ENCODE measurements around the gene SRMS.
A peak's percentile ranks its signal among the peaks of the same experiment; 100 is the strongest.
"Not testable (repeated sequence)": the region's sequence is repeated elsewhere in the genome, so short reads cannot be mapped to it uniquely, and the experiment has no call there.

Gene SRMS

DNA sequence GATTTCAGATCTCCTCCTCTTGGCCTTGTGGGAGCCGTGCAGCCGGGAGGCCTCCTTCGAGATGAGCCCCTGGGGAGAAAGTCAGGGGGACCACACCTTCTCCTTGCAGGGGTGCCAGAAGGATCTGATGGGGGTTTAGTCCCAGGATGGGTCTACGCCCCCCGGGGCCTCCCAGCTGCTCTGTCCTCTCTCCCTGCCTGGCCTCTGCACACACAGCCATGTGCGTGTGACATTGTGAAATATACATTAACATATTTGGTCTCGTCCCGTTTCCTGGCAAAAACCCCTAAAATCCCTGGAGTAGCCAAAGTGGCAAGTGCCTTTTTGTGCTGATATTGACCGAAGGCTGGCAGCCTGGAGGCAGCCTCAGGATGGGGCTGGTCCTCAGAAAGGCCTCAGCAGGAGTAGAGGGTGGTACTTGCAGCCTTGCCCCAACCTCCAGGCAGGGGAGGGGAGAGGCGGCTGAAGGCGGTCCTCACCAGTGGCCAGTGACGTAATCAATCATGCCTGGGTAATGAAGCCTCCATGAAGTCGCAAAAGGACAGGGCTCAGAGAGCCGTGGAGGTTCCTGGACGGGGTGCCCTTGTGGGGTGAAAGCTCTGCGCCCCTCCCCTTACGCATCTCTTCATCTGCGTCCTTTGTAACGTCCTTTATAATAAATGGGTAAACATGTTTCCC lies 31.6 kb upstream of the SRMS start:
- FAIRE-seq (no peak), DNase-seq (ENCODE audit: low spot score) (no peak)

DNA sequence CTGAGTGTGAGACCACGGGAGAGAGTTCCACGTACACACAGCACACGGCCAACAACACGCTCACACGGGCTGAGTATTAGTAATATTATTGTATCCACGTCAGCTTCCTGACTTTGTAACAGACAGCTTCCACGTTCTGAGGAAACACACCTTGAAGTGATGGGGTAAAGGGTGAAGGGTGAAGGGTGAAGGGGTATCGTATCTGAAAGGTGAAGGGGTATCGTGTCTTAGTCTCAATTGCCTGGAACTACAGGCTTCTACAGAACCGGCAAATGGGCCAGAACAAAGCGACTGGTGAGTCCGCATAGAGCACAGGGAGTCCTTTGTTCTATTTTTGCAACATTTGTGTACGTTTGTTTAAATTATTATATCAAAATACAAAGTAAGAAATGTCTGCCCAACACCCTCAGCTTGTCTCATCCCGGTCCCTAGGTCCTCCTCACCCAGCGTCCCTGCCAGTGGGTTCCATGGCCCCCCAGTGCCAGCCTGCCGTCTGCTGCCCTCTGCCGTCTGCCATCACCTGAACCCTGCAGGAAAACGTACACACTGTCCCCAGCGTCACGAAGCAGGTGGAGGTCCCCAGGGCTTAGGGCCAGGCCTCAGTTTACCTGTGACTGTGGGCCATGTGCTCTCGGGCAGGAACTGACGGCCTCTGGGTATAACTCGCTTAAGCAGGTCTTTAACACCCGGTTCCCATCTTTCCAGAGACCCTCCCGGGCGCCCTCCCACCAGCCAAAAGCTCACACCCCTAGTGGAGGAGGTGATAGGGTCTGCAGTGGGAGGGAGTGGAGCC lies 30.9 kb upstream of the SRMS start:
- DNase-seq (ENCODE audit: low spot score): no peak
- FAIRE-seq: no peak

DNA sequence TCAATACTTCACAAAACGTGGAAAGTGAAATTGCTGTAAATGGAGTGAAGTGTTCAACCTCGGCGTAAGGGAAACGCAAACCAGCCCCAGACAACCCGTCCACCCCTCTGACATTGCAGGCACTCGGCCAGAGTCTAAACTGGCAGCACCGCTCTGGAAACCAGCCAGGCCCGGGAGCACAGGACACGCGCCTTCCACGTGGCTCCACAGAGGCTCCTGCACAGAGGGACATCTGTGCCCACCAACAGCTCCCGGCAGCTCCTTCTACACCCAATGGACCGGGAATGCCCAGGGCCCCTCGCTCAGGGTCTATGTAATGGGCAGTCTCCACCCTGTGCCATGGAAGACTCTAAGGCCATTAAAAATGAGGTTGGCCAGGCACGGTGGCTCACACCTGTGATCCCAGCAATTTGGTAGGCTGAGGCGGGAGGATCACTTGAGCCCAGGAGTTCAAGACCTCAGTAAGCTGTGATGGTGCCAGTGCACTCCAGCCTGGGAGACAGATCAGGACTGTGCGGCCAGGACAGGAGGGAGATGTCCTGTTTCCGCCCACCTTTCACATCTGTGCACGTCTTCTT lies 29.9 kb upstream of the SRMS start:
- FAIRE-seq (no peak), DNase-seq (ENCODE audit: low spot score) (no peak)

DNA sequence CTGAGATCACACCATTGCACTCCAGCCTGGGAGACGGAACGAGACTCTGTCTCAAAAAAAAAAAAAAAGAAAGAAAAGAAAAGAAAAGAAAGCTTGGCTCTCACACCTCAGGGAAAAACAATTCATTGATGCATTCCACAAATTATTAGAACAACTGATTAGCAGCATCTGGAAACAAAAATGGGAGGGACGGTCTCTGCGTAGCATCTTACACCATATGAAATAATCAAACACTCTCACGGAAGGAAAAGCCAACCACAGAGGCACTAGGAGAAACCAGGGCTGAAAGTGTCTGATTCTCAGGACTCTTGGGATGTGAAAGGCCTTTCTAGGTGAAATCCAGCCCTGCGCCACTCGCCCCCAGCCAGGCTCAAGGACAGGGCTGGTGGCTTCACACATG lies 28.8 kb upstream of the SRMS start:
- DNase-seq (ENCODE audit: low spot score) (no peak), FAIRE-seq (no peak)

DNA sequence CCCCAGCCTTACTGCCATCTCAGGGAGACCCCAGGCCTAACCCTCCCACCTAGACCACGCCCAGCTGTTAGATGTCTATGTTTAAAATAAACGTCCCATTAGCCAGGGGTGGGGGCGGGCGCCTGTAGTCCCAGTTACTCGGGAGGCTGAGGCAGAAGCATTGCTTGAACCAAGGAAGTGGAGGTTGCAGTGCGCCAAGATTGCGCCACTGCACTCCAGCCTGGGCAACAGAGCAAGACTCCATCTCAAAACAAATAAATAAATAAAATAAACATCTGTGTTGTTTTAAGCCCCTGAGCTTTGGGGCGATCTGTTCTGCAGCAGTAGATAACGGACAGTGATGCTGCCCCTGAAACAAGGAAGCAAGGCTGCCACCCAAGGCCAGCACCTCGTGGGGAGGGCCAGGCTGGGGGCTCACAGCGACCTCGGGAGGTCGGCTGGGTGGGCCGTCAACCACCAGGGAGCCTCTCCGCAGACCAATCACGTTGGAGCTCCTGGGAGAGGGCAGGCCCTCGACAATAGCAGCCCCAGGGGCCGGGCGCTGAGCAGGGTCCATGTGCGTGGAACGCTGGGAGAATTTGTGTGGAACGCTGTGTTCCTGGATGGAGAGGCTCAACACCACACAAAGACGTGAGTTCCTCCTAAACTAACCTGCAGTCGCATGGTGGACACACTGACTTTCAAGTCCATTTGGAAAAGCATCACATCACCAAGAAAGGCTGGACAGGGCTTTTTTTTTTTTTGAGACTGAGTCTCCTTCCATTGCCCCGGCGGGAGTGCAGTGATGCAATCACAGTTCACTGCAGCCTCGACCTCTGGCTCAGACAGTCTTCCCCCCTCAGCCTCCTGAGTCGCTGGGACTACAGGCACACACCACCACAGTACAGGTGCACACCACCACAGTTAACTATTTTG lies 27.5 kb upstream of the SRMS start:
- FAIRE-seq: no peak
- DNase-seq (ENCODE audit: low spot score): no peak

DNA sequence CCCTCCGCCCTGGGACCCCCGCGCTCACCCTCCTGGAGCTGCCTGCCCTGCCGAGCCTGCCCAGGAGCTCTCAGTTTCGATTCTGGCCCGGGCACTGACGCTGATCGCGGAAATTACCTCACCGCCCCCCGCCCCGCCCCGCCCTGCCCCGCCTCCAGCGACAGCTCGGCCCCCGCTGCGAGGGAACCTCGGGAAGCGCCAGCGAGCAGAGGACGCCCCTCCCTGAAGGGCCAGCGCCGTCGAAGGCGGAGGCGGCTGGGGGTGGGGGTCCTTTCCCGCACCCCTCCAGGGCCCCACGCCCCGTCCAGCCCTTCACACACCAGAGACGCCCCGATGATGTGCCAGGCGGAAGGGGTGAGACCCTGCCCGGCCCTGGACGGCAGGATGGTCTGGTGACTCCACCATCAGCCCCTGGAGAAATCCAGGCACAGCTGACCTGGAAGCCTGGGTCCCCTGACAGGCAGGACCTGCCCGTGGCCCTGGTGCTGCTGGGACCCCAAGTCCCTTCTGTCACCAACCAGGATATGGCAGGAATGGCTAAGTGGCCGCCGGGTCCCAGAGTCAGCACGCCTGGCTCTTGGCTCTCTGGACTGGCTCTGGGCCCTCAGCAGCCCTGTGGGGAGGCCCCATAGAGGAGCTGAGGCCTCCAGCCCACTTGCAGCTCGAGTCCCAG lies 26.7 kb upstream of the SRMS start, which contains the start of gene HELZ2:
Gene HELZ2 (minus strand): TSS at position 84 of the 673 bp plus-strand sequence. CDS start 1,854 bp downstream, outside the sequence.
- FAIRE-seq (no peak), DNase-seq (ENCODE audit: low spot score) (peak; percentile 95)

DNA sequence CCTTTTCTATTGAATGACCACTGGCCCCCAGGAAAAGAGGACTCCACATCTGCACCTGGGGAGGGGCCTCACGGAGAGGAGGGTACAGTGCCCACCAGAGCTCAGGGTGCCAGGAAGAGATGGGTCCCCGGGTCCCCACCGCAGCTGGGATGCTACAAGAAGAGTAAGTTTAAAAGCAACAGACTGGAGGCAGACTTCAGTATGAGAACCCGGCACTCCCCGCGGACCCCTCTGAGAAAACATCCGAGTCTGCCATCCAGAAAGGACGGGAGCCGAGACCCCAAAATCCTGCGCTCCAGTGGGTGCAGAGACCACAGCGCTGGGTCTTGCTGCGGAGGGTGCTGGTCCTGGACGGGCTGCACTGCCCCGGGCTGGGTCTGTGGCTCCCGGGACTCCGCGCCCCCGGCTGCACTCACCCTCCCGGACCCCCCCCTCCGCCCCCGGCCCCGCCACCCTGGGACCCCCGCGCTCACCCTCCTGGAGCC lies 26.1 kb upstream of the SRMS start:
- no peak for FAIRE-seq
- peak; percentile 55 for DNase-seq (ENCODE audit: low spot score)

DNA sequence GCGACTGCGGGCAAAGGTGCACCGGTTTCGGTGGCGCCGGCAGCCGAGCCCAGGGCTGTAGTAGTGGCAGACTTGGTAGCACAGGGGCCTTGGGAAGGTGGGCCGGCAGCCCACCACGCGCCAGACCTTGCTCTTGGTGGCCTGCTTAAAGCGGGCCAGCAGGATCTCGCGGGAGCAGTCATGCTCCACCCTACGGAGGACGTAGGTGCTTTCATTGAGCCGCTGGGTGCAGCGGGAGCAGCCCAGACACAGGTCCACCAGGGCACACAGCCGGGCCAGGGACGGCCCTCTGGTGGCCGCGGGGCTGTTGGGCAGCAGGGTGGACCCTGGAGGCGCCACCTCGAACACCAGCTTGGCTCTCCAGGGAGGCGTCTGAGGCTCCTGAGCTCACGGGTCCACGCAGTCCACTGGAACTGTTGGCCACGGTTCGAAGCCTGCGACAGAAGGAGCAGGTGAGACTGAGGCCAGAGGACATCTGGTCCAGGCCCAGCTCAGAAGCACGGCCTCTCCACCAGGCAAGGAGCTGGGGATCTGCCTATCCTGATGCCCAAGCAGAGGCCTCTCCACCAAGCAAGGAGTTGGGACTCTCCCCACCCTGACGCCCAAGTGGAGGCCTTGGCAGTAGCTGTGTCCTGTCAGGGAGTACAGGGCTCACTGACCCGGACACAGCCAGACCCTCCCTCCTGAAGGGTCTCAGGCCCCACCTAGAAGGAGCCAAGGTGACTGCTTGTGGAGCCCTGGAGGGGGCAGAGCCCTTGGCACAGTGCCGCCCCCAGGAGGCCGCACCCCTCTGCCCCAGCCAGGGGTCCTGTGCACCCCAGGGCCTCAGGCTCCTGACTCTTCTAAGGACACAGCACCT lies 25.5 kb upstream of the SRMS start:
- FAIRE-seq: no peak
- DNase-seq (ENCODE audit: low spot score): peak; percentile 51

DNA sequence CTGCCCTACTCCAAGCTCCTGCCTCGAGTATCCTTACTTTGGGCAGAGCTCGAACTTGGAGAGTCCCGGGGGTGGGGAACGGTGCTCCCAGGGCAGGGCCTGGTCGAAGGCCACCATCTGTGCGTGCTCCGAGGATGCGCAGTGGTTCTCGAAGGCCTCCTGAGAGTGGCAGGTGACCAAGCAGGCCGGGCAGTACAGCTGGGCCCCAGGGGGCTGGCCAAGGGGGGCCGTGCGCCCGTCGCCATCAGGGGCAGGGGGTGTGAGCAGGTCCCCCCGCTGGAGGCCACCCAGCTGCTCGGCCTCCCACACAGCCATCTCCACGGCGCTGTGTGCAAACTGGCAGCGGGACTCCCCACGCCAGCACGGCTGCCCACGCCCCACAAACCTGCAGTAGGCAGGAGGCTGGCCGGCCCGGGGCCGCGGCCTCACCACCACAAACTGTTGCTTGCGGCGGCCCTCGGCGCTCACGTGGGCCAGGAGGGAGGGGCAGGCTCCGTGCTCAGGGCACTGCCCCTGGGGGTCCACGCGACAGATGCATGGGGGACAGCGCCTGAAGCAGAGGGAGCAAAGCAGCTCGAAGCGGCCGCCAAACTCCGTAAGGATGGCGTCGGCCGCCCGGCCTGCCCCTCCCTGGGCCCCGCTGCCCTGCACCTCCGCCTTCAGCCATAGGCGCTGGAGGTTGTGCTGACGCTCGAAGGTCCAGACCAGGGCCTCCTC lies 24.7 kb upstream of the SRMS start:
- FAIRE-seq: no peak
- DNase-seq (ENCODE audit: low spot score): no peak

DNA sequence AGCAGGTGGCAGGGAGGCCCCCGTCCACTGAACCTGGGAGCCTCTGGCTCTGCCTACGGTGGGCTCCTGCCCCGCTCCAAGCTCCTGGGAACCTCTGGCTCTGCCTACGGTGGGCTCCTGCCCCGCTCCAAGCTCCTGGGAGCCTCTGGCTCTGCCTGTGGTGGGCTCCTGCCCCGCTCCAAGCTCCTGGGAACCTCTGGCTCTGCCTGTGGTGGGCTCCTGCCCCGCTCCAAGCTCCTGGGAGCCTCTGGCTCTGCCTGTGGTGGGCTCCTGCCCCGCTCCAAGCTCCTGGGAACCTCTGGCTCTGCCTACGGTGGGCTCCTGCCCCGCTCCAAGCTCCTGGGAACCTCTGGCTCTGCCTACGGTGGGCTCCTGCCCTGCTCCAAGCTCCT lies 23.5 kb upstream of the SRMS start:
- not testable (repeated sequence) for FAIRE-seq; DNase-seq (ENCODE audit: low spot score)

DNA sequence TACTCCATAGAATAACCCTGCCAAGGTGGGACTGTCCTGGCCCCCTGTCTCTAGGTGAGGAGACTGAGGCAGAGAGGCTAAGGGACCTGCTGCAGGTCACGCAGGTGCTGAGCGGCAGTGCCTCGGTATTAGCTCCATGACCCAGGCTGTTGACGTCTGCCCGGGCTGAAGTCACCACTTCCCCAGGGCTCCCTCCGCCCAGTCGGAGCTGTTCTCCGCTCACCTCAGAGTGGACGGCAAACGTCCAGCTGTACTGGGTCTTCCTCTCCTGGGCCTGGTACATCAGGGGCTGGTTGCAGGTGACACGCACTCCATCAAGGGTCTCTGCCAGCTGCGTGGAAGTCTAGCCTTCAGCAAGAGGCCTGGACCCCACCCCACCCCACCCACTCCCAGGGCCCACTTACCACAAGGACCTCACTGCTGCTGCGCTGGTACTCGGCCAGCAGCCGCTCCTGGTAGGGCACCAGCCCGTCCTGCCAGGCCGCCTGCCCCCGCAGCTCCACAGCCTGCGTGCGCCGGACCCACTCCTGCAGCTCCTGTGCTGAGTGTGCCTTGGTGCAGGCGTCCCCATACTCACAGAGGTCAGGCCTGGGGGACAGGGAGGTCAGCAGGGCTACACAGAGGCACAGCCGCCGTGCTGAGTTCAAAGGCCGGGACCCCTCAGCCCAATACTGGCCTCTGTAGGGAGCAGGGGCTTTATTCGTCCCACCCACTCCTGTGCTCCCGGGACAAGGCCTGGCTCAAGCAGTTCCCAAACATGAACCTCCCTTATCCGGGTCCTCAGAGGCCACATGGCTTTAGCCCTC lies 22.9 kb upstream of the SRMS start:
- FAIRE-seq (no peak), DNase-seq (ENCODE audit: low spot score) (no peak)

DNA sequence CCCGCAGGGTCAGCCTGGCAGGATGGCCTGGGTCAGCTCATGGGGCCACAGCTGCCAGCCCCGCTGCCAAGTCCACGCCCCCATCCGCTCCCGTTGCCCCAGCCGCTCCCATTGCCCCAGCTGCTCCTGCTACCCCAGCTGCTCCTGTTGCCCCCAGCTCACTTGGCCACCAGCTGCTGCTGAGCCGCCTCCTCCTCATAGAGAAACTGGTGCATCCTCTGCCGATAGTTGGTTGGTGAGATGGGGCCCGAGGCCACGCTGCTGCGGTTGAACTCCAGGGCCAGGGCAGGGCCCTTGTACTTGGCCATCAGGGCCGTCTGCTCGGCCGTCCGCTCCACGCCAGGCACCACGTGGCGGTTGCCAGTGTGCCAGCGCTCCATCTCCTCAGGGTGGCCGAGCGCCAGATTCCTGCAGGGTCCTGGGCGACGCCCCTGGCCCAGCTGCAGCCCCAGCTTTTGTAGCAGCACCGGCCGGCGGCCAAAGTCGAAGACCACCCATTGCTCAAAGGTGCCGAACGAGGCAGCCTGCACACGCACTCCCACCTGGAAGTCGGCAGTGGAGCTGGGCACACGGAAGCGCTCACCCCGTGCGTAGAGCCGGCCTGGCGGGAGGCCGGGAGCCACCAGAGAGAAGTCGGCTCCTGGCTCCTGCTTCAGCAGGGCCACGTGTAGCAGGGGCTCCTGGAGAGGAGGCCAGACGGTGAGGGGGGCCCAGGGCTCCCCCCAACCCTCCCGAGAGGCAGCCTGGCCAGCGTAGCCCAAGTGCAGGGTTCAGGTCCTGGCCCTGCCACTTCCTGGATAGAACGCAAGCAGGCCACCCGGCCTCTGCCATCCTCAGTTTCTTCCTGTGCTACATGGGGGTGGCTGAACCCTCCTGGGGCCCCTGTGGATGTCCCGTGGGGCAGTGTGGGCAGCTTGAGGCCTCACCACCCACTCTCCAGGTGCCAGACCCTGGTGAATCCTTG lies 21.7 kb upstream of the SRMS start:
- FAIRE-seq: no peak
- no peak for DNase-seq (ENCODE audit: low spot score)

DNA sequence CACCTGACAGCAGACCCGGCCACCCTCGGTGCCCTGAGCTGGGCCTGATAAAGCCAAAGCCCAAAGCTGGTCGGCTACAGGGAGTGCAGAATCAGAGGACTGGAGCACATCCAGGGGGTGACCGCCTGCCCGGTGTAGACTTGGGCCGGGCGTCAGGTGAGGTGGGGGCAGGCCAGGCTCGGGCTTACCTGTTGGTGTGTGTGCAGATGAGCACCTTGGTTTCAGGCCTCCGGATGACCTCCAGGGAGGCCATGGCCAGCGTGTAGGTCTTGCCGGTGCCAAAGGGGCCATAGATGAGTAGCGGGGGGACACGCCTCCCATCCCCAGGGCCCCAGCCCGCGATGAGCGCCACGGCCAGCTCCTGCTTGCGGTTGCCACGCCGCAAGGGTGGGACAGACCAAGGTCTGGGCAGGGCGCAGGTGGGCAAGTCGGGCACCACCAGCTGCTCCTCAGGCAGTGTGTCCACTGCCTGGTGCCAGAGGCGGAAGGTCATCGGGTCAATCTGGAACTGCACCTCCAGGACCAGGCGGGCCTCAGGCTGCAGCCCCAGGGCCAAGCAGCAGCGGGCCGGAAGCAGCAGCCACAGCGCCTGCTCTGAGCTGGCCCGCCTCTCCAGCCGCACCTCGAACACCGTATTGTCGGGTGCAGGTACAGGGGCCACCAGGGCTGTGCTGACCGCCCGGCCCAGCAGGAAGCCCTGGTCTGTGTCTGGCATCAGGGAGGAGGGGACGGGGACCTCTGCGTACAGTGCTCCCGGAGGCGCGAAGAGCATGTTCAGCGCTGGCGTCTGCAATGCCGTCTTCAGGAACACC lies 20.8 kb upstream of the SRMS start:
- no peak for FAIRE-seq
- no peak for DNase-seq (ENCODE audit: low spot score)

DNA sequence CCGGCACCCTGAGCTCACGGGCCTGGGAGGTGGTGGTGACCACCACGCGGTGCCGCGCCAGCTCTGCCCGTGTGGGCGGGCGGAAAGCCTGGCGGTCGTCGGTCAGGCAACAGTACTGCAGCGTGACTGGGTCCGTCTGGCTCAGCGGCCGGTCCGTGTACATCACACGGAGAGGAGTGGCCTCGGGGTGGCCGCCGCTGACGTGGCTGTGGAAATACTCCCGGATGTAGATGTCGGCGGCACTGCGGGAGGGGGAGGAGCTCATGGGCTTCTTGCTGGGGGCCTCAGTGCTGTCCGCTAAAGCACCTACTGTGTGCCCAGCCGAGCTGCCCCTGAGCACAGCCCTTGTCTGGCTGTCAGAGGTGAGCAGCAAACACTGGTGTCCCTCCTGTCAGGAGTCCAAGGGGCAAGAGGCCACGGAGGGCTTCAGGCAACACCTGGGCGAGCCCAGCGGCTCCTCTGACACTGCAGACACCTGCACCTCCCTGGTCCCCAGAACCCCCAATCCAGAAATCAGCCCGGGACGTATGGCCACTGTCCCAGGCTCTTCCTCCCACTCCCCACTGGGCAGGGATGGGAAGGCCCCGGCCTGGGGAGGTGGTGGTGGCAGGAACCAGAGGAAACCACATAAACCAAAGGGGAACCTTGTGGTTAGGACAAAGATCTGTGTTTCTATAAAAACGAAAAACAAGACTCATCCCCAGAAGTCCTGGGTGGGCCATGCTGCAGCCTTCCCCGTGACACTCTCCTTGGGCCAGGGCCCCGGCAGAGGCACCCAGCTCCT lies 20.0 kb upstream of the SRMS start:
- FAIRE-seq: peak; percentile 27

DNA sequence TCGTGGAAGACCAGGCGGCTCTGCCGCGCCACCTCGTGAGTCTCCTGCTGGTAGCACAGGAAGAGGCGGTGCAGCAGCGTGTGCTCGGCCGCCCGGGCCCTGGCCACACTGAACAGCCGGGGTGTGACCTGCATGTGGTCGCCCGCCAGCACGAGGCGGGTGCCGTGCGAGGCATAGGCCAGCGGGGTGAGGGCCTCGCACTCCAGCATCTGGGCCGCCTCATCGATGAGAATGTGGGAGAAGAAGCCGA lies 19.5 kb upstream of the SRMS start:
- DNase-seq (ENCODE audit: low spot score): no peak
- no peak for FAIRE-seq

More for the DNA sequence above, 20.0 kb upstream of the SRMS start:
- no peak for DNase-seq (ENCODE audit: low spot score)

Measured in urothelium cell line (cell line).